HCT116 (cell line): ENCODE data around the gene MAN2A2.
A peak's percentile ranks its signal among the peaks of the same experiment; 100 is the strongest.

ENCODE experiments used
- CTCF ChIP-seq, 3 experiments: fragments of 200-600 bp in 1 of 3; sonication (generic) in 1 of 3; IDR thresholded peaks in 2 of 3; conservative IDR thresholded peaks in 1 of 3; 2 replicates each; pipeline ENCODE4 v1.5.1; 2012 to 2017; ENCODE audit warnings: low read depth in 2 of 3, low read length in 2 of 3, antibody characterized with exemption in 1 of 3, borderline replicate concordance in 1 of 3, control low read depth in 1 of 3, mild to moderate bottlenecking in 1 of 3, mixed read lengths in 1 of 3, mixed run types in 1 of 3, moderate library complexity in 1 of 3; ENCODE audit not compliant: insufficient read depth in 1 of 3
- EZH2 ChIP-seq: fragments of 200-600 bp; sonication (generic); IDR thresholded peaks from 2 replicates; pipeline ENCODE4 v1.6.1; 2017; ENCODE audit warnings: antibody characterized with exemption, mixed run types
- POLR2A ChIP-seq: IDR thresholded peaks from 2 replicates; pipeline ENCODE4 v1.7.0; 2011; ENCODE audit warnings: borderline replicate concordance; ENCODE audit not compliant: insufficient read depth, insufficient read length; ENCODE audit errors: extremely low read depth
- POLR2AphosphoS5 ChIP-seq: IDR thresholded peaks from 2 replicates; pipeline ENCODE4 v1.6.1; 2011; ENCODE audit warnings: mild to moderate bottlenecking, low read depth, low read length, moderate library complexity
- RAD21 ChIP-seq: IDR thresholded peaks from 2 replicates; pipeline ENCODE4 v1.6.1; 2012; ENCODE audit warnings: low read depth, mild to moderate bottlenecking
- REST ChIP-seq: IDR thresholded peaks from 2 replicates; pipeline ENCODE4 v1.6.1; 2012; ENCODE audit warnings: low read depth
- SP1 ChIP-seq: IDR thresholded peaks from 2 replicates; pipeline ENCODE4 v1.6.1; 2012; ENCODE audit warnings: low read depth
- ZBTB33 ChIP-seq: IDR thresholded peaks from 2 replicates; pipeline ENCODE4 v1.6.1; 2011; ENCODE audit warnings: mild to moderate bottlenecking, low read length, moderate library complexity; ENCODE audit not compliant: insufficient replicate concordance; ENCODE audit errors: extremely low read depth
- ZNF274 ChIP-seq: fragments of 200-500 bp; sonication (Bioruptor generic); IDR thresholded peaks from 2 replicates; pipeline ENCODE4 v1.6.1; 2014; ENCODE audit warnings: mild to moderate bottlenecking, low read depth, low read length, inconsistent platforms

GRCh38 chr15:90869601-90870353, 33.3 kb upstream of the MAN2A2 start:
- TF ChIP-seq EZH2 (no peak), POLR2A (peak; percentile 19), ZBTB33 (no peak), CTCF (IDR thresholded peaks at IDR 0.05 in 2 of 3, conservative IDR thresholded peaks at IDR 0.05 in 1 of 3; ENCODE audit: borderline replicate concordance in 1 of 3, insufficient read depth in 1 of 3, low read depth in 2 of 3, low read length in 2 of 3) (no peak), POLR2AphosphoS5 (peak; percentile 77), SP1 (no peak), REST (no peak), ZNF274 (no peak), RAD21 (no peak)
